ENCODE data around the gene COL4A2.

GRCh38 chr13:110350509-110350908 lies 43.4 kb downstream of the COL4A2 start:
- TF ChIP-seq ZNF174 (tag by site-specific recombination; IDR thresholded peaks at IDR 0.05) (no peak), BCL6B (tag by site-specific recombination; IDR thresholded peaks at IDR 0.05) (no peak), CTCF (tag by site-specific recombination; IDR thresholded peaks at IDR 0.05) (no peak), ZNF146 (tag by site-specific recombination; IDR thresholded peaks at IDR 0.05) (no peak)
